K562 (cell line): ENCODE measurements around the gene PRKAG2. TPM values are rescaled to one million over a fixed set of nuclear protein-coding genes. Genes with fewer than 3 reads are reported as not detected.
A peak's percentile ranks its signal among the peaks of the same experiment; 100 is the strongest.

Experiments used
- ATAC-seq: fragments of 200-7000 bp; cut with Tn5 transposase; 3 replicates; pipeline ENCODE4 v1.9.1; 2020; ENCODE audit warnings: moderate library complexity
- BruUV-seq: library from RNA; stranded (reverse); fragments of 400-500 nt; replicated peaks from 2 replicates; lab custom pipeline; 2021; lab: Mats Ljungman, UMichigan
- CTCF ChIA-PET: fragments of 300-600 bp; formaldehyde crosslinking; extraction: SDS; loops from one replicate; lab custom pipeline; 2021; ENCODE audit warnings: low intra/inter-chr PET ratio; lab: Yijun Ruan, JAX
- POLR2A ChIA-PET: fragments of 300-600, 350-650 bp; sonication (Branson Sonifier 250); formaldehyde crosslinking; extraction: SDS; loops from one replicate; lab custom pipeline; 2021; ENCODE audit warnings: antibody characterized with exemption, inconsistent platforms; lab: Yijun Ruan, JAX
- DNase-seq, 4 experiments: peaks; one replicate each; pipeline versions ENCODE4 v3.0.0 to v3.0.0-alpha.2; 2011 to 2018; ENCODE audit warnings: low spot score in 3 of 4, mixed read lengths in 3 of 4; ENCODE audit errors: extremely low read depth in 1 of 4
- FAIRE-seq: peaks from 2 replicates; lab custom pipeline; 2011; peaks lifted over from hg19 to GRCh38; lab: Jason Lieb, UNC
- H2AFZ ChIP-seq: 2 replicates; pipeline ENCODE4 v1.6.0; 2011; ENCODE audit warnings: low read depth, low read length, control low read depth, inconsistent platforms
- H3K27ac ChIP-seq: fragments of 200-600 bp; 3 replicates; pipeline ENCODE4 v1.8.0; 2011; ENCODE audit warnings: low read depth, mild to moderate bottlenecking, control low read depth, inconsistent platforms, low read length, moderate library complexity, mixed read lengths; ENCODE audit errors: extremely low read depth
- H3K27me3 ChIP-seq, 2 experiments: fragments of 300-600 bp in 1 of 2; 2 replicates in 1 of 2; 3 replicates in 1 of 2; pipeline versions ENCODE4 v1.6.0 to v1.8.0; 2011; ENCODE audit warnings: inconsistent platforms in 2 of 2, low read length in 2 of 2, mild to moderate bottlenecking in 1 of 2, mixed read lengths in 1 of 2, moderate library complexity in 1 of 2; ENCODE audit not compliant: control insufficient read depth in 2 of 2, insufficient read depth in 2 of 2
- H3K36me3 ChIP-seq: fragments of 300-600 bp; 3 replicates; pipeline ENCODE4 v1.8.0; 2011; ENCODE audit warnings: mild to moderate bottlenecking, low read length, inconsistent platforms; ENCODE audit not compliant: control insufficient read depth, insufficient read depth
- H3K4me1 ChIP-seq, 2 experiments: fragments of 200-600 bp in 1 of 2; replicated peaks in 1 of 2; 2 replicates in 1 of 2; 3 replicates in 1 of 2; pipeline versions ENCODE4 v1.5.1 to v1.8.0; 2011; ENCODE audit warnings: inconsistent platforms in 2 of 2, low read length in 2 of 2, mild to moderate bottlenecking in 1 of 2, mixed read lengths in 1 of 2, moderate library complexity in 1 of 2; ENCODE audit not compliant: control insufficient read depth in 2 of 2, insufficient read depth in 2 of 2
- H3K4me2 ChIP-seq: 2 replicates; pipeline ENCODE4 v1.6.1; 2011; ENCODE audit warnings: low read length, control low read depth, inconsistent platforms, mixed read lengths; ENCODE audit not compliant: insufficient read depth
- H3K4me3 ChIP-seq: fragments of 200-600 bp; sonication (generic), shearing (Covaris generic); 2 replicates; pipeline ENCODE4 v1.5.1; 2016; ENCODE audit warnings: control low read depth, inconsistent platforms
- H3K79me2 ChIP-seq: fragments of 200-600 bp; 3 replicates; pipeline ENCODE4 v1.8.0; 2011; ENCODE audit warnings: low read length, inconsistent platforms; ENCODE audit not compliant: control insufficient read depth, insufficient read depth
- H3K9ac ChIP-seq, 2 experiments: 2 replicates each; pipeline versions ENCODE4 v1.6.0 to v1.6.1; 2011; ENCODE audit warnings: low read depth in 2 of 2, low read length in 2 of 2, control low read depth in 1 of 2, inconsistent platforms in 1 of 2, mild to moderate bottlenecking in 1 of 2, mixed read lengths in 1 of 2; ENCODE audit not compliant: insufficient read depth in 1 of 2
- H3K9me1 ChIP-seq: one replicate; pipeline ENCODE4 v1.6.0; 2011; ENCODE audit warnings: inconsistent platforms, mild to moderate bottlenecking, low read length, moderate library complexity; ENCODE audit not compliant: control insufficient read depth, insufficient read depth
- H3K9me3 ChIP-seq: replicated peaks from 2 replicates; pipeline ENCODE4 v1.5.1; 2011; ENCODE audit warnings: low read depth, low read length, inconsistent platforms; ENCODE audit not compliant: control insufficient read depth, insufficient read depth
- H4K20me1 ChIP-seq: replicated peaks from 2 replicates; pipeline ENCODE4 v1.6.1; 2011; ENCODE audit warnings: low read length, inconsistent platforms, mixed read lengths; ENCODE audit not compliant: control insufficient read depth, insufficient read depth
- CBX5 ChIP-seq: IDR thresholded peaks from 2 replicates; pipeline ENCODE4 v1.6.1; 2014; ENCODE audit warnings: low read depth, borderline replicate concordance
- EGR1 ChIP-seq: fragments of 450-650 bp; conservative IDR thresholded peaks from 2 replicates; pipeline ENCODE4 v1.6.1; 2017; ENCODE audit warnings: mild to moderate bottlenecking
- FOXP4 ChIP-seq: sonication (generic); formaldehyde crosslinking; IDR thresholded peaks from 2 replicates; pipeline ENCODE4 v1.8.0; 2022; ENCODE audit warnings: mild to moderate bottlenecking, missing genetic modification reagents, borderline replicate concordance
- HMG20B ChIP-seq: fragments of 250-450 bp; sonication (Bioruptor Pico); IDR thresholded peaks from 2 replicates; pipeline ENCODE4 v1.5.0; 2021; ENCODE audit warnings: mild to moderate bottlenecking
- HNRNPLL ChIP-seq: fragments of 200-400 bp; formaldehyde crosslinking; IDR thresholded peaks from 2 replicates; pipeline ENCODE4 v1.6.1; 2017; ENCODE audit warnings: low read length, low read depth, mild to moderate bottlenecking; ENCODE audit not compliant: poor library complexity, severe bottlenecking
- KAT8 ChIP-seq: fragments of 450-650 bp; IDR thresholded peaks from 2 replicates; pipeline ENCODE4 v1.6.1; 2016; ENCODE audit warnings: low read depth, mild to moderate bottlenecking
- KDM1A ChIP-seq, 2 experiments: fragments of 450-650 bp; IDR thresholded peaks; 2 replicates each; pipeline ENCODE4 v1.6.1; 2016; ENCODE audit warnings: mild to moderate bottlenecking in 2 of 2
- KDM2B ChIP-seq: fragments of 250-450 bp; sonication (Bioruptor Pico); IDR thresholded peaks from 2 replicates; pipeline ENCODE4 v1.8.0; 2021; ENCODE audit warnings: mild to moderate bottlenecking, moderate library complexity
- KLF16 ChIP-seq: IDR thresholded peaks from 2 replicates; pipeline ENCODE4 v1.6.1; 2016; ENCODE audit warnings: antibody characterized with exemption
- MXI1 ChIP-seq: IDR thresholded peaks from 2 replicates; pipeline ENCODE4 v1.6.1; 2011; ENCODE audit warnings: low read depth, mild to moderate bottlenecking, improper control_type of control experiment, low read length
- SREBF2 ChIP-seq: sonication (generic); formaldehyde crosslinking; IDR thresholded peaks from 2 replicates; pipeline ENCODE4 v1.4.0; 2020; ENCODE audit warnings: mild to moderate bottlenecking, missing genetic modification reagents
- ZBTB1 ChIP-seq: sonication (generic); formaldehyde crosslinking; IDR thresholded peaks from 2 replicates; pipeline ENCODE4 v1.8.1; 2023; ENCODE audit warnings: missing genetic modification reagents, low read depth, mild to moderate bottlenecking, borderline replicate concordance
- ZFX ChIP-seq: sonication (generic); formaldehyde crosslinking; IDR thresholded peaks from 2 replicates; pipeline ENCODE4 v1.8.0; 2022; ENCODE audit warnings: mild to moderate bottlenecking, missing genetic modification reagents, moderate library complexity
- ZNF830 ChIP-seq: fragments of 250-450 bp; sonication (Bioruptor Pico); IDR thresholded peaks from 2 replicates; pipeline ENCODE4 v1.5.0; 2021; ENCODE audit warnings: mild to moderate bottlenecking
- WGBS: fragments of 100-300 bp; shearing (Covaris generic); methylation state at CpG from one replicate; pipeline ENCODE4 v1.1.6; 2016; ENCODE audit warnings: low coverage, mixed read lengths; ENCODE audit not compliant: insufficient coverage; ENCODE audit errors: missing lambda C conversion rate; 5-methylcytosine and 5-hydroxymethylcytosine counted together
- in situ Hi-C: fragments of 300-500 bp; cut with MboI; formaldehyde crosslinking; loops from 4 replicates; pipeline ENCODE4 v1.15.0; 2018; ENCODE audit warnings: inconsistent platforms, mixed read lengths
- intact Hi-C: fragments of 100-400 bp; cut with micrococcal nuclease; formaldehyde crosslinking; loops from 2 replicates; pipeline ENCODE4 v1.14.2; 2022
- polyA plus RNA-seq, 8 experiments: library from polyadenylated mRNA; depleted of rRNA in 4 of 8; stranded (reverse) in 5 of 8; unstranded in 3 of 8; fragments of >200 nt; fragmentation: Nextera tagmentation in 2 of 8; fragmentation: Illumina TruSeq in 1 of 8; extraction: Ambion mirVana in 2 of 8; extraction: Trizol in 1 of 8; gene quantifications; 2 replicates each; pipeline versions ENCODE4 v1.2.1 to v1.2.3, GENCODE V29; 2011 to 2014; ENCODE audit warnings: inconsistent platforms in 1 of 8, missing spikeins in 1 of 8
- total RNA-seq, 7 experiments: library from RNA; depleted of rRNA in 6 of 7; stranded (reverse); fragments of >200 nt in 6 of 7; fragmentation: Illumina TruSeq in 2 of 7; extraction: Trizol in 2 of 7; gene quantifications; 2 replicates each; pipeline versions ENCODE4 v1.2.1 to v1.2.3, GENCODE V29; 2011 to 2021; ENCODE audit warnings: low replicate concordance in 1 of 7

The PRKAG2 gene
- total and polyA plus RNA-seq, 9 of the 15 experiments (the other 6 are each of a cell fraction or from before 2014, with no cell fraction given), result 0.99 to 5.6 (median 3.3) TPM

GRCh38 chr7:151857412-151857811 lies 19.5 kb downstream of the PRKAG2 start:
- peaks cover 66 to 97% of the 10 kb centered on the region in 2 experiments for H3K27me3 ChIP-seq
- DNase-seq, result no peak
- H3K9me3 ChIP-seq, result no peaks in the 10 kb centered on the region
- H3K27ac ChIP-seq, result no peak overlapping the region
- H2AFZ ChIP-seq, result no peak overlapping the region
- TF ChIP-seq EGR1 (peak; percentile 61), KDM1A (IDR thresholded peaks at IDR 0.05) (no peak)
- TF ChIP-seq, all 486 proteins: peak for 1
- Histone ChIP-seq H3K79me2 (no peaks in the 10 kb centered on the region), H3K4me3 (no peak overlapping the region), H3K4me1 (peaks cover 0 to 8% of the 10 kb centered on the region in 2 experiments; a peak in 1 of 5 replicates), H4K20me1 (peaks cover 12% of the 10 kb centered on the region), H3K4me2 (no peak overlapping the region), H3K9me1 (no peaks in the 10 kb centered on the region), H3K9ac (no peak overlapping the region), H3K36me3 (no peaks in the 10 kb centered on the region)
- ATAC-seq, result no peak
- FAIRE-seq, result no peak
- intact Hi-C loops (no loop called here), in situ Hi-C loops (no loop called here)
- POLR2A ChIA-PET, result interaction anchor here (0.5 kb wide), 1 partner anchor 43 kb away, joined by 3 read pairs; no protein-coding TSS in a partner anchor
- under 1% methylated on average over 12 of the region's 12 CpGs for WGBS
- no TSS peak for BruUV-seq
- CTCF ChIA-PET, result no interaction called here

DNA sequence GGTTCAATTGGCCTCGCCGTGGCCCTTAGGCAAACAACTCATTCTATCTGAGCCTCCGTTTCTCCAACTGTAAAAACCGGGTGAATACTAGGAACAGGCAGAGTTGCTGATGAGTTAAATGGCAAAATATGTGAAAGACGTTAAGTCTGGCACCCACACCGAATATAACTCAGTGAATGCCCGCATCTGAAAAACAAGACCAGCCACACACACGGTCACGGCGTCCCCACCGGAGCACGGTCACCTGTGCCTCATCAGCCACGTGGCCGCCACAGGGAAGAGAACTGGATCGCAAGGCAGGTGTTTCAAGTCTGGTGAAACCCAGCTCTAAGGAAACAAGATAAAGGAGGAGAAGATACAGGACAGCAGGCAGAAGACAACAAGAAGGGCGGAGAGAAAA lies 20.4 kb downstream of the PRKAG2 start:
- Histone ChIP-seq H3K36me3 (no peaks in the 10 kb centered on the region), H3K4me1 (peaks cover 0 to 8% of the 10 kb centered on the region in 2 experiments; a peak in 1 of 5 replicates), H3K27me3 (peaks cover 68 to 99% of the 10 kb centered on the region in 2 experiments), H3K9ac (no peak overlapping the region), H3K27ac (no peak overlapping the region), H2AFZ (no peak overlapping the region), H3K4me3 (no peak overlapping the region), H3K9me3 (no peaks in the 10 kb centered on the region), H3K9me1 (no peaks in the 10 kb centered on the region), H3K4me2 (no peak overlapping the region), H3K79me2 (no peaks in the 10 kb centered on the region), H4K20me1 (peaks cover 17% of the 10 kb centered on the region)
- ATAC-seq (no peak), DNase-seq (no peak), FAIRE-seq (no peak)
- ChIA-PET POLR2A (no interaction called here), CTCF (no interaction called here)
- TF ChIP-seq CBX5 (no peak), KLF16 (no peak), ZBTB1 (CRISPR knock-in tag) (no peak), ZNF830 (CRISPR knock-in tag) (no peak), MXI1 (no peak), ZFX (CRISPR knock-in tag) (no peak), KAT8 (no peak), HMG20B (CRISPR knock-in tag) (no peak), KDM2B (CRISPR knock-in tag) (no peak), FOXP4 (no peak), SREBF2 (CRISPR knock-in tag) (no peak), HNRNPLL (no peak)
- no TSS peak for BruUV-seq
- intact Hi-C loops (no loop called here), in situ Hi-C loops (no loop called here)
- WGBS, result 1% methylated on average over 16 of the region's 16 CpGs
